ENCODE data around the gene SCRN2.

The SCRN2 gene

DNA sequence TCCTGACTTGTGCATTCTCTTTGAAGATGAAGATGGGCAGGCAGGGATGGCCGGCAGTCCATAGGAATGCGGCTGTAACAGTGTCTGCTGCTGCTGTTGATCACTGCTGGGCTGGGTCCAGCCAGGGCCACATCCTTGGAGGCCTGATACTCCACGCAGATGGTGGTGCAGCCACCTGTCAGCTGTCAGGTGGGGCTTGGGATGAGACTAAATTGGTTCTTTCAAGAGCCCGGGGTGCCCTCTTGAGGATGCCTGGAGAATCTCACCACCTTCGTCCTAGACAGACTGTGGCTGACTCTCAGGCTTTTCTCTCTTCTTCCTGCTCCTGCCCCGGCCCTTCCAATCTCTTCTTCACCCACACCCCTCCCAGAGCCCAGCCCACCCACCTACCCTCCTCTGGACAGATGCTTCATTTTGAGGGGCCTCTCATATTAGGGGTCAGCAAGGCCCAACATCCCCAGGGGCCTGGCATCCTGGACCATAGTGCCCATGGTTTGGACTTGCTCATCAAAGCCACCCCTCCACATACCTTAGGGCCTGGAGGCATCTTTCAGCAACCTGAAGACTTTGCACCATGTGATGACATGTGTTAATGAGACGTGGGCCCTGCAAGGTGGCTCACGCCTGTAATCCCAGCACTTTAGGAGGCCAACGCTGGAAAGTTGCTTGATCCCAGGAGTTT is 38.6 kb downstream of the SCRN2 start:
- DNase-seq, result no peak

GRCh38 chr17:47801906-47802305 is 39.2 kb downstream of the SCRN2 start:
- DNase-seq, result no peak

- DNase-seq, result no peak
Observed at GRCh38 chr17:47801176-47801765, 39.8 kb downstream of the SCRN2 start.

DNA sequence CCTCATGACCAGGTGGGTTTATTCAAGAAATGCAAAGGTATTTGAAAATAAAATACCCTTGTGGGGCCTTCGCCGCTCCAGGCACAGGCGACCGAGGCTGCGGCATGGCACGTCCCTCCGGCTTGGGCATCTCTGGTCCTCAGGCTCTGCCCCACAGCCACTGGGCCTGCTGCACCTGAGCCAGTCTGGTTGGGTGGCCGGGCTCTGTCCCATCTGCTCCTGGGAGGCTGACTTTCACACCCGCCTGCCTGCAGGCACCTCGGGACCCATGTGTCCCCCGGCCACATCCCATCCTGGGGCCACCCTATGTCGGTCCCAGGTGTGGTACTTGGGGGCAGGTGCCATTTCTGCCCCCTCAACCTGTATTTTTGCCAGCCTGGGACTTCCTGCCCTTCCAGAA is 40.4 kb downstream of the SCRN2 start:
- DNase-seq, result no peak

GRCh38 chr17:47797797-47798196 is 43.3 kb downstream of the SCRN2 start:
- DNase-seq, result no peak

DNA sequence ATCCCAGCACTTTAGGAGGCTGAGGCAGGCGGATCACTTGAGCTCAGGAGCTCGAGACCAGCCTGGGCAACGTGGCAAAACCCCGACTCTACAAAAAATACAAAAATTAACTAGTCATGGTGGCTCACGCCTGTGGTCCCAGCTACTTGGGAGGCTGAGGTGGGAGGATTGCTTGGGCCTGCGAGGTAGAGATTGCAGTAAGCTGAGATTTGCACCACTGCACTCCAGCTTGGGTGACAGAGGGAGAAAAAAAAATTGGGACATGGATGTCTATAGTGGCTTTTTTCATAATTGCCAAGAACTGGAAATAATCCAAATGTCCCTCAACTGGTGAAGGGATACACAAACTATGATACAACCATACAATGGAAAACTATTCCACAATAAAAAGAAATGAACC is 48.1 kb downstream of the SCRN2 start:
- no peak for DNase-seq

DNA sequence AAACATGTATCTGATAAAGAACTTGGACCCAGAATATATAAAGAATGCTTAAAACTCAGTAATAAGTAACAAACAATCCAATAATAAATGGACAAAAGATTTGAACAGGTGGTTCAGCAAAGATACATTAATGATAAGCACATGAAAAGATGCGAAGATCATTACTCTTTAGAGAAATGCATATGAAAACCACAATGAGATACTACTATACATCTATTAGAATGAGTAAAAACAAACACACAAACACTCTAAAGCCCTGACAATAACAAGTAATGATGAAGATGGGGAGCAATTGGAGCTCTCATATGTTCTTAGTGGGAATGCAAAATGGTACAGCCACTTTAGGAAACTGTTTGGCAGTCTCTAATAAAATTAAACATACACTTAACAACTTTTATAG is 48.6 kb downstream of the SCRN2 start:
- DNase-seq, result no peak

DNA sequence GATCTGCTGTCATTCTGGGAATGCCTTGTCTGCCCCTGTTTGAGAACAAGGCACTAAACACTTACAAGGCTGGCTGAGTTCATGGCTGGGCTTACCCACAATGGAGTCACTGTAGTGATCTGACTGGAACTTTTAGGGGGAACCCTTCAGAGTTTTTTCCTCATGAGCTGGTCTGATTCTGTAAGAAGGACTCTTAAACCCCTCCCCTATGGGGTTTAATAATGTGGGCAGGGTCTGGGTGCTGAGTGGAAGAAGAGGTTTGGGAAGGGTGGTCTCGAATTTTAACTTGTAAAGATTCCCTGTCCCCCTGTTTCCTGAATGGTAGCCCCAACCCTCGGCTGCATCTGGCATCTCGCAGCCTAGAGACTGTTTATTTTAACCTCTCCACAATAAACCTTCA is 50.0 kb downstream of the SCRN2 start:
- DNase-seq, result no peak

- no peak for DNase-seq
Observed at GRCh38 chr17:47789611-47790561, 51.2 kb downstream of the SCRN2 start.

Data from NCI-H1048 (cell line).